RWPE1 (cell line): ENCODE measurements around the gene MAST3.

Experiments used
- CTCF ChIA-PET: fragments of 350-600 bp; sonication (Branson Sonifier 250); formaldehyde crosslinking; extraction: SDS; loops from one replicate; lab custom pipeline; 2021; lab: Yijun Ruan, JAX
- POLR2A ChIA-PET: fragments of 400-600 bp; formaldehyde crosslinking; extraction: SDS; loops from one replicate; lab custom pipeline; 2020; ENCODE audit warnings: antibody characterized with exemption; ENCODE audit not compliant: low non-redundant PET; lab: Yijun Ruan, JAX
- DNase-seq: peaks from one replicate; pipeline ENCODE4 v3.0.0; 2012; ENCODE audit warnings: low spot score
- H3K27ac ChIP-seq: fragments of 450-650 bp; 2 replicates; pipeline ENCODE4 v1.5.1; 2017
- CTCF ChIP-seq: fragments of 450-650 bp; conservative IDR thresholded peaks from 2 replicates; pipeline ENCODE4 v1.5.1; 2017; ENCODE audit warnings: low read depth, mild to moderate bottlenecking

MAST3 gene

DNA sequence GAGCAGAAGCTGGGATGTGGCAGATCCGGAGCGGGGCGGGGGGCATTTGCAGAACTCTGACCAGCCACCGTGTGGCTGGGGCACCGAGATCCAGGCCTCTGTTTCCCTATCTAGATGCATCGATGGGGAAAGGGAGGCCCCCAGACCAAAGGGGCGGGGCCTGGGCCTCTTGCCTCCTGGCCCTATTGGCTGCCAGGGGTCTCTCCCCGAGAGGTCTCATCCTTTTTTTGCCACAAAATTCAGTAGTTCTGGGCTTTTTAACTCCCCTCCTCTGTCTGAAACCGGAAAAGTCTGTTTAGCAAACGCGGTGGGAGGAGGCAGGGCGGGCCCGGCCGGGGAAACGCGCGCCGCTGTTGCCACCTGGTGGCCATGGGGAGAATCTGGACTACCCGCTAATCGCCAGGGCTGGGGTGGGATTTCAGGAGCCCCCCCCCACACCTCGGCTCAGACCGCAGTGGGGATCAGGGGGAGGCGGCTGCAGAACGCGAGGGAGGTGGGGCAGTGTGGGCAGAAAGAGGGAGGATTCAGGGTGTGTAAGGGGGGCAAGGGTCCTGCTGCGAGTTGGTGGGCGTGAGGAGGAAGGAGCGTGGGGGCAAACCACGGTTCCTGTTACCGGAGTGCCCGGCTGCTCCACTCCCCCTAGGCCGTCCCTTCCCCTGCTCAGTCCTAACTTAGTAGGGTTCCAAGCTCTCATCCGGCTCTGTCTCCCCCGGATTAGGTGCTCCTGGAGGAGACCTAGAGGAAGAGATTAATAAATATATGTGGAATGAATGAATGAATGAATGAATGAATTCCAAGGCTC is 39.2 kb upstream of the MAST3 start:
- CTCF ChIA-PET = interaction anchor here (0.6 to 2.2 kb wide), 9 partner anchors 13 to 488 kb away, joined by 3 to 13 read pairs (median 4); partner anchors contain the start of gene ARRDC2
- TF ChIP-seq CTCF = peak; percentile 95
- POLR2A ChIA-PET = no interaction called here
- DNase-seq = peak; percentile 79
- H3K27ac ChIP-seq = peak overlapping the region; percentile 72

GRCh38 chr19:18059297-18059696 is 38.3 kb upstream of the MAST3 start:
- ChIA-PET CTCF (interaction anchor here (0.5 to 2.2 kb wide), 3 partner anchors 52 to 61 kb away, joined by 3 to 13 read pairs (median 3); partner anchors contain the start of gene ARRDC2), POLR2A (no interaction called here)
- no peak for TF ChIP-seq CTCF
- no peak for DNase-seq
- H3K27ac ChIP-seq = no peak overlapping the region

- ChIA-PET POLR2A (no interaction called here), CTCF (interaction anchor here (0.5 to 2.2 kb wide), 2 partner anchors 52 to 53 kb away, joined by 3 to 13 read pairs; partner anchors contain the start of gene ARRDC2)
- no peak overlapping the region for H3K27ac ChIP-seq
- no peak for DNase-seq
- no peak for TF ChIP-seq CTCF
These were observed 37.7 kb upstream of the MAST3 start for GRCh38 chr19:18059902-18060301.

- H3K27ac ChIP-seq = no peak overlapping the region
- CTCF ChIA-PET = interaction anchor here (0.9 to 2.2 kb wide), 3 partner anchors 11 to 53 kb away, joined by 3 to 13 read pairs (median 4); partner anchors contain the start of gene ARRDC2
- POLR2A ChIA-PET = no interaction called here
- TF ChIP-seq CTCF = no peak
- no peak for DNase-seq
These were observed 37.1 kb upstream of the MAST3 start for GRCh38 chr19:18060472-18060871.

- ChIA-PET CTCF (interaction anchor here (0.7 kb wide), 1 partner anchor 51 kb away, joined by 5 read pairs; no protein-coding TSS in a partner anchor), POLR2A (no interaction called here)
- DNase-seq = no peak
- H3K27ac ChIP-seq = no peak overlapping the region
- no peak for TF ChIP-seq CTCF
These were observed 35.5 kb upstream of the MAST3 start for GRCh38 chr19:18062028-18062427.

- no peak for TF ChIP-seq CTCF
- DNase-seq = no peak
- ChIA-PET POLR2A (no interaction called here), CTCF (no interaction called here)
- H3K27ac ChIP-seq = no peak overlapping the region
These were observed 34.1 kb upstream of the MAST3 start for GRCh38 chr19:18063463-18063862.
